ENCODE data around the gene ACTL6A. TPM values are rescaled to one million over a fixed set of nuclear protein-coding genes. Genes with fewer than 3 reads are reported as not detected.

Gene ACTL6A
- total RNA-seq (2012; rRNA removed) (70.1 and 115 TPM in 2 replicates), polyA plus RNA-seq (2012; rRNA removed) (40.3 and 48.3 TPM in 2 replicates), Bru-seq, nascent RNA (percentile 56 among the genes with signal in this experiment), BruChase-seq, experiment 1, labeled RNA remaining after a 6-hour chase (percentile 62 among the genes with signal in this experiment), BruChase-seq, experiment 2, labeled RNA remaining after a 2-hour chase (percentile 55 among the genes with signal in this experiment)
- 35.7 and 55.9 TPM in 2 replicates for polyA plus RNA-seq (2012; cell fraction: cytosol; rRNA removed)
- 24.2 and 53.3 TPM in 2 replicates for polyA plus RNA-seq (2012; cell fraction: nucleus; rRNA removed; ENCODE audit: low replicate concordance)
- long read RNA-seq, transcript ACTL6A-203 (14 exons, 1,750 nt): minor isoform, 8 of 71 reads
- long read RNA-seq, transcript ACTL6A-202 (14 exons, 1,901 nt): major isoform, 54 of 71 reads
- long read RNA-seq, partial matches to known transcripts: 7 of 71 reads
- long read RNA-seq, other reads (novel, unspliced or antisense): 1 of 71 reads

DNA sequence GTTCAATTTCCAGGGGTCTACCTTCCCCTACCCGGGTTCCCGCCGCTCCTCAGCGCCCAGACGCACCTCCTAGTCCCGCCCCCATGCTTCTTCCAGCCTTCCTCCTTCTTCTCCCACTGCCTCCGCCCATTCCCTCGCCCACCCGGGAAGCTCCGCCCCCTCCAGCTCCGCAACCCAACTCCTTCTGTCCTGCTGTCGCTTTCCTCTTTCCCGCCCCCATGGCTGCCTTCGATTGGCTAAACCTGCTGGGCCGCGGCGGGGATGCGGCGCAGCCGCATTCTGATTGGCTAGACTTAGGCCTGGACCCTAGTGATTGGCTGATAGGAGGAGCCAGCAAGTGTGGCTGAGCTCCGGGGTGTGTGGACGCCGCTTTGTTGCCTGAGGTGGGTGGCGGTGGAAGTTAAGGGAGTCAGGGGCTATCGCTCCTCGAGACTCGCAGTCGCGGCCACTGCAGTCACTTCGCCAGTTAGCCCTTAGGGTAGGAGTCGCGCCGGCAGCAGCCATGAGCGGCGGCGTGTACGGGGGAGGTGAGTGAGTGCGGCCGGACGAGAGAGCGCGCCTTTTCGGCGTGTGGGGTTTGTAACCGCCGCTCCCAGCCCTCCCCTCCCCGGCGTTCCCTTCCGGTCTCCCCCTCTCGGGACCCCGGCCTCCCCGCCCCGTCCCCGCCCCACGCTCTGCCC lies at the start of gene ACTL6A:
TSS of gene ACTL6A (plus strand) at position 336 of the 680 bp plus-strand sequence. CDS start at position 503, 167 bp downstream.
- ChIA-PET POLR2A (ENCODE audit: unreplicated experiment) (interaction anchor here (0.7 kb wide), 1 partner anchor 195 kb away, joined by 5 read pairs; no protein-coding TSS in a partner anchor), CTCF (interaction anchor here (0.6 to 1.2 kb wide), 4 partner anchors 27 to 858 kb away, joined by 3 read pairs; no protein-coding TSS in a partner anchor)
- WGBS, 2 experiments (ENCODE audit: extremely low coverage in 2 of 2, insufficient read length in 1 of 2): 0% methylated on average over 9 of the region's 55 CpGs; no CpG with 5 or more reads in 1 of the 2 experiments
- H2BK120ac ChIP-seq (ENCODE audit: low read depth, low read length): peak within 1 kb of the TSS; percentile 86; the same call in 1 of the 2 replicates
- ATAC-seq (ENCODE audit: low read depth) (peak; percentile 95), DNase-seq (peak; percentile 99)
- no peaks in the 10 kb centered on the region for H3K9me3 ChIP-seq (ENCODE audit: control insufficient read depth, insufficient read depth, low read length)
- H2AK9ac ChIP-seq (replicated peaks; ENCODE audit: low read depth, low read length, poor library complexity): peak within 1 kb of the TSS; percentile 94
- H3K18ac ChIP-seq (ENCODE audit: low read depth, low read length): no peak within 1 kb of the TSS; the same call in 1 of the 2 replicates
- H3K14ac ChIP-seq (replicated peaks; ENCODE audit: low read depth, low read length): peak within 1 kb of the TSS; percentile 94
- H3K9ac ChIP-seq (ENCODE audit: low read depth, low read length): peak within 1 kb of the TSS; percentile 84
- H4K91ac ChIP-seq (ENCODE audit: insufficient read depth, low read depth, low read length): peak within 1 kb of the TSS; percentile 82
- H3K23ac ChIP-seq (ENCODE audit: low read depth, low read length): peak within 1 kb of the TSS; percentile 82
- peak within 1 kb of the TSS; percentile 96 for H3K4ac ChIP-seq (ENCODE audit: low read depth, low read length)
- H2AK5ac ChIP-seq (ENCODE audit: low read depth, low read length): peak within 1 kb of the TSS; percentile 61; the same call in 1 of the 2 replicates
- in situ Hi-C loops (cut with MboI; ENCODE audit: low sequenced_read_pairs): loop anchor here (25.0 kb wide), 1 partner anchor 550 kb away; no protein-coding TSS in a partner anchor
- intact Hi-C loops (cut with micrococcal nuclease): no loop called here
- dilution Hi-C loops (cut with HindIII; ENCODE audit: low sequenced_read_pairs, unreplicated experiment): no loop called here
- H2BK15ac ChIP-seq (ENCODE audit: low read depth, low read length): peak within 1 kb of the TSS; percentile 70; the same call in 1 of the 3 replicates
- peak within 1 kb of the TSS; percentile 50; the same call in 1 of the 2 replicates for H4K5ac ChIP-seq (ENCODE audit: low read depth, low read length)
- H2BK20ac ChIP-seq (ENCODE audit: low read depth, low read length): no peak within 1 kb of the TSS
- peaks cover 0 to 32% of the 10 kb centered on the region in 2 experiments; a peak in 3 of 4 replicates for H3K79me1 ChIP-seq (ENCODE audit: low read depth in 1 of 2, low read length in 2 of 2)
- no peaks in the 10 kb centered on the region for H4K20me1 ChIP-seq (ENCODE audit: insufficient read depth, low read length)
- no peaks in the 10 kb centered on the region for H3K36me3 ChIP-seq (ENCODE audit: control insufficient read depth, insufficient read depth, low read length)
- peak within 1 kb of the TSS; percentile 86 for H3K4me3 ChIP-seq (ENCODE audit: insufficient read depth, low read depth, low read length)
- H3K27ac ChIP-seq (ENCODE audit: insufficient read depth, low read length): peak within 1 kb of the TSS; percentile 93
- no TSS peak for BruUV-seq (replicated peaks)
- peak within 1 kb of the TSS; percentile 97 for H3K4me2 ChIP-seq (ENCODE audit: low read depth, low read length)
- peaks cover 2% of the 10 kb centered on the region; the same call in 1 of the 2 replicates for H3K4me1 ChIP-seq (ENCODE audit: control insufficient read depth, insufficient read depth, low read length)
- peak within 1 kb of the TSS; percentile 58 to 95 for H4K8ac ChIP-seq (ENCODE audit: low read depth in 2 of 2, low read length in 2 of 2)
- peak within 1 kb of the TSS; percentile 100 for H2AFZ ChIP-seq (replicated peaks; ENCODE audit: low read length, poor library complexity)
- no peaks in the 10 kb centered on the region for H3K27me3 ChIP-seq (ENCODE audit: control insufficient read depth, insufficient read depth, low read length)
- peak within 1 kb of the TSS; percentile 80; the same call in 1 of the 2 replicates for H3K56ac ChIP-seq (ENCODE audit: extremely low read depth, insufficient read depth, low read length)
- H3K9me1 ChIP-seq (ENCODE audit: insufficient read depth, low read length): no peaks in the 10 kb centered on the region; the same call in 1 of the 2 replicates
- H2BK5ac ChIP-seq (ENCODE audit: low read depth, low read length, poor library complexity, severe bottlenecking): peak within 1 kb of the TSS; percentile 89
- TF ChIP-seq CEBPB (IDR thresholded peaks at IDR 0.05; ENCODE audit: low read depth, low read length): no peak
- no peak for TF ChIP-seq NFE2L2 (IDR thresholded peaks at IDR 0.05; ENCODE audit: low read depth, low read length)
- no peak for TF ChIP-seq RCOR1 (IDR thresholded peaks at IDR 0.05; ENCODE audit: insufficient replicate concordance, low read length)
- TF ChIP-seq CHD1 (IDR thresholded peaks at IDR 0.05; ENCODE audit: low read depth, low read length): no peak
- TF ChIP-seq MAFK (IDR thresholded peaks at IDR 0.05; ENCODE audit: low read depth, low read length): no peak
- 0 out of 2 replicates have a peak, but pooled peaks have one; percentile 51 for TF ChIP-seq MXI1 (IDR thresholded peaks at IDR 0.05; ENCODE audit: borderline replicate concordance, low read depth, low read length)
- TF ChIP-seq MAZ (IDR thresholded peaks at IDR 0.05; ENCODE audit: borderline replicate concordance, low read depth, low read length): peak; percentile 28; the same call in 1 of the 2 replicates
- TF ChIP-seq BHLHE40 (IDR thresholded peaks at IDR 0.05; ENCODE audit: low read depth, low read length): no peak
- TF ChIP-seq, protein P1, sequence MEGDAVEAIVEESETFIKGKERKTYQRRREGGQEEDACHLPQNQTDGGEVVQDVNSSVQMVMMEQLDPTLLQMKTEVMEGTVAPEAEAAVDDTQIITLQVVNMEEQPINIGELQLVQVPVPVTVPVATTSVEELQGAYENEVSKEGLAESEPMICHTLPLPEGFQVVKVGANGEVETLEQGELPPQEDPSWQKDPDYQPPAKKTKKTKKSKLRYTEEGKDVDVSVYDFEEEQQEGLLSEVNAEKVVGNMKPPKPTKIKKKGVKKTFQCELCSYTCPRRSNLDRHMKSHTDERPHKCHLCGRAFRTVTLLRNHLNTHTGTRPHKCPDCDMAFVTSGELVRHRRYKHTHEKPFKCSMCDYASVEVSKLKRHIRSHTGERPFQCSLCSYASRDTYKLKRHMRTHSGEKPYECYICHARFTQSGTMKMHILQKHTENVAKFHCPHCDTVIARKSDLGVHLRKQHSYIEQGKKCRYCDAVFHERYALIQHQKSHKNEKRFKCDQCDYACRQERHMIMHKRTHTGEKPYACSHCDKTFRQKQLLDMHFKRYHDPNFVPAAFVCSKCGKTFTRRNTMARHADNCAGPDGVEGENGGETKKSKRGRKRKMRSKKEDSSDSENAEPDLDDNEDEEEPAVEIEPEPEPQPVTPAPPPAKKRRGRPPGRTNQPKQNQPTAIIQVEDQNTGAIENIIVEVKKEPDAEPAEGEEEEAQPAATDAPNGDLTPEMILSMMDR (conservative IDR thresholded peaks at IDR 0.05; ENCODE audit: low read depth, low read length): no peak
- TF ChIP-seq, protein P2, sequence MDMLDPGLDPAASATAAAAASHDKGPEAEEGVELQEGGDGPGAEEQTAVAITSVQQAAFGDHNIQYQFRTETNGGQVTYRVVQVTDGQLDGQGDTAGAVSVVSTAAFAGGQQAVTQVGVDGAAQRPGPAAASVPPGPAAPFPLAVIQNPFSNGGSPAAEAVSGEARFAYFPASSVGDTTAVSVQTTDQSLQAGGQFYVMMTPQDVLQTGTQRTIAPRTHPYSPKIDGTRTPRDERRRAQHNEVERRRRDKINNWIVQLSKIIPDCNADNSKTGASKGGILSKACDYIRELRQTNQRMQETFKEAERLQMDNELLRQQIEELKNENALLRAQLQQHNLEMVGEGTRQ (IDR thresholded peaks at IDR 0.05; ENCODE audit: low read depth, low read length): no peak

All from IMR-90 (cell line).